ENCODE data around the gene HBD.
A peak's percentile ranks its signal among the peaks of the same experiment; 100 is the strongest.

The HBD gene

GRCh38 chr11:5232821-5233220 is 1.5 kb downstream of the HBD start:
- no peak for DNase-seq (ENCODE audit: low spot score)

GRCh38 chr11:5232176-5232575 is 2.1 kb downstream of the HBD start:
- DNase-seq (ENCODE audit: low spot score) = no peak

DNA sequence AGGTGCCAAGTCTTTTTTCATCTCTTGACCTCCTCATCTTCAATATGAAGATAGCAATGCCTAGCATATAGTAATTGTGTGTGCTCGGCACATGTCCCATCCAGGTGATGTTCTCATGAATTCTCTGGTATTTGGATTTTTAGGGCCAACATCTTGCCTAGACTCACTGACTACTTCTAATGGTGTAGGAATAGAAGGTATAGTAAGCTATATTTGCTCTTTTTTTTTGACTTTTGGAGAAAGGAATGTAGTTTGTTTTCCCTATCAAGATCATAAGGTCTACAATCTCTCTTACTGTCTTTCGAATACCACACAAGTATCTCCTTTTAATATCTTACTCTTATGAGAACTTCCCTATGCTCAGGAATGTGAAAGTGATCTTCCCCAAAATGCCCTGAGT is 3.2 kb downstream of the HBD start:
- DNase-seq (ENCODE audit: low spot score) = no peak

- no peak for DNase-seq (ENCODE audit: low spot score)
Observed at GRCh38 chr11:5230266-5230665, 4.0 kb downstream of the HBD start.

DNA sequence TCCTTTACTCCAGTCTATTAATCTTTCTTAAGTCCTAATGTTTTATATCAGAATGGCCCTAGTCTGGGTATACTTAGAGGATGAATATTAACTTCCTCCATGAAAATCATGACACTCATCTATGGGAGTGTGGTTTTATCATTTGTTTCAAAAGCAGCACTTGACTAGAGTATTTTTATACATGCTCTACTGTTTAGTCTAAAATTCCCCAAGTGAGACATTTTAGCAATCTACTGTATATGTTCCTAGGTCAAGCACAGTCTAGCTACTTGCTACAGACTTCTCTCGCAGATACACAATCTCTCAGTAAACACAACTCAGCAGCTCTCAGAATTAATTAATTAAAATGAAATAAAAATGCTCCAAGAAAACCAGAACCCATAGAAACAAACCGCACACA is 4.5 kb downstream of the HBD start:
- DNase-seq (ENCODE audit: low spot score) = no peak

- DNase-seq (ENCODE audit: low spot score) = no peak
Observed at GRCh38 chr11:5229356-5229755, 4.9 kb downstream of the HBD start.

GRCh38 chr11:5228124-5228523 is 6.2 kb downstream of the HBD start:
- no peak for DNase-seq (ENCODE audit: low spot score)

- no peak for DNase-seq (ENCODE audit: low spot score)
Observed at GRCh38 chr11:5227681-5228080, 6.6 kb downstream of the HBD start.

GRCh38 chr11:5226732-5227310 is 7.5 kb downstream of the HBD start, which contains the start of gene HBB:
HBB (minus strand) TSS chr11:5227071; CDS start chr11:5227021, 50 bp downstream.
- DNase-seq (ENCODE audit: low spot score) = no peak

DNA sequence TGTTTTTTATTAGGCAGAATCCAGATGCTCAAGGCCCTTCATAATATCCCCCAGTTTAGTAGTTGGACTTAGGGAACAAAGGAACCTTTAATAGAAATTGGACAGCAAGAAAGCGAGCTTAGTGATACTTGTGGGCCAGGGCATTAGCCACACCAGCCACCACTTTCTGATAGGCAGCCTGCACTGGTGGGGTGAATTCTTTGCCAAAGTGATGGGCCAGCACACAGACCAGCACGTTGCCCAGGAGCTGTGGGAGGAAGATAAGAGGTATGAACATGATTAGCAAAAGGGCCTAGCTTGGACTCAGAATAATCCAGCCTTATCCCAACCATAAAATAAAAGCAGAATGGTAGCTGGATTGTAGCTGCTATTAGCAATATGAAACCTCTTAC is 8.8 kb downstream of the HBD start:
- DNase-seq (ENCODE audit: low spot score) = no peak

DNA sequence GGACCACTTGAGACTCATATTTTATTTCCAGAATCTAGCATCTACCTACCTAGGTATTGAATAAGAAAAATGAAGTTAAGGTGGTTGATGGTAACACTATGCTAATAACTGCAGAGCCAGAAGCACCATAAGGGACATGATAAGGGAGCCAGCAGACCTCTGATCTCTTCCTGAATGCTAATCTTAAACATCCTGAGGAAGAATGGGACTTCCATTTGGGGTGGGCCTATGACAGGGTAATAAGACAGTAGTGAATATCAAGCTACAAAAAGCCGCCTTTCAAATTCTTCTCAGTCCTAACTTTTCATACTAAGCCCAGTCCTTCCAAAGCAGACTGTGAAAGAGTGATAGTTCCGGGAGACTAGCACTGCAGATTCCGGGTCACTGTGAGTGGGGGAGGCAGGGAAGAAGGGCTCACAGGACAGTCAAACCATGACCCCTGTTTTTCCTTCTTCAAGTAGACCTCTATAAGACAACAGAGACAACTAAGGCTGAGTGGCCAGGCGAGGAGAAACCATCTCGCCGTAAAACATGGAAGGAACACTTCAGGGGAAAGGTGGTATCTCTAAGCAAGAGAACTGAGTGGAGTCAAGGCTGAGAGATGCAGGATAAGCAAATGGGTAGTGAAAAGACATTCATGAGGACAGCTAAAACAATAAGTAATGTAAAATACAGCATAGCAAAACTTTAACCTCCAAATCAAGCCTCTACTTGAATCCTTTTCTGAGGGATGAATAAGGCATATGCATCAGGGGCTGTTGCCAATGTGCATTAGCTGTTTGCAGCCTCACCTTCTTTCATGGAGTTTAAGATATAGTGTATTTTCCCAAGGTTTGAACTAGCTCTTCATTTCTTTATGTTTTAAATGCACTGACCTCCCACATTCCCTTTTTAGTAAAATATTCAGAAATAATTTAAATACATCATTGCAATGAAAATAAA is 9.5 kb downstream of the HBD start:
- DNase-seq (ENCODE audit: low spot score) = no peak

GRCh38 chr11:5223686-5224085 is 10.6 kb downstream of the HBD start:
- no peak for DNase-seq (ENCODE audit: low spot score)

- no peak for DNase-seq (ENCODE audit: low spot score)
Observed at GRCh38 chr11:5223146-5223545, 11.1 kb downstream of the HBD start.

DNA sequence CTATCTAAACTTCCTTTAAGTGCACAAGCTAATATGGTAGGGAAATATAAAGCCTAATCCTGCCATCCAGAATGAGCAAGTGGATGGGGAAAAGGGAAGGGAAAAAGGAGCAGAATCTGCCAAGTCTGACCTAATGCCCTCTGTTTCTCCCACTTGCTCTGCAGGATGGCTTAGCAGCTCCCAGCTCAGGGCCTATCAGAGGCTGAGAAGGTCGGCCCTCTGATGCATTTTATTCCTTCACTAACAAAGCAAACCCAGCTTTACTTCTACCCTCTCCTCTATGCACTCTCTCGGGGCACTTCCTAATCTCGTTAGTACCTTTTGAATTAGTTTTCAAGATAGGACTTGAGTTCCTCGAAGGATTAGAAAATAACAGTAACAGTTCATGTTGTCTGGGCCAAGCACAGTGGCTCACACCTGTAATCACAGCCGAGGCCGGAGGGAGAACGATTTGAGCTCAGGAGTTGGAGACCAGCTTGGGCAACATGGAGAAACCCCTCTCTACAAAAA is 23.9 kb downstream of the HBD start:
- DNase-seq (ENCODE audit: low spot score) = no peak

GRCh38 chr11:5204787-5205186 is 29.5 kb downstream of the HBD start:
- peak; percentile 47 for DNase-seq (ENCODE audit: low spot score)

DNA sequence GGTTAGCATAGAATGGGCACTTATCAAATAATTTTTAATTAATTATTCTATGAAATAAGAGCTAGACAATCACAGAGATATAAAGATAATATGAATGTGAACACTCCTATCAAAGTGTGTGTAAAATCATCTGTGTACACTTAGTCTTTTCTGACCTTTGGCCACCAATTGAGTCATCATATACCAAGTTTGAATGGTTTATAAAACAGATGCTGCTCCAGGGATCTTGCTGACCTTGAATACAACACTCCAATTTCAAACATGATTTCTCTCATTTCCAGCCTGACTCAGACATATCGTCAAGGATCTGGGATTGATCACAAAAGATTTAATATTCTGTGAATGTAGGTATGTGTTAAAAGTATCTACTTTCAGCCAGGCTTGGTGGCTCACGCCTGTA is 30.9 kb downstream of the HBD start:
- DNase-seq (ENCODE audit: low spot score) = no peak

GRCh38 chr11:5200582-5200981 is 33.7 kb downstream of the HBD start, which contains the start of gene OR51V1:
OR51V1 (minus strand) TSS chr11:5200682; CDS start chr11:5200682, 0 bp downstream.
- no peak for DNase-seq (ENCODE audit: low spot score)

DNA sequence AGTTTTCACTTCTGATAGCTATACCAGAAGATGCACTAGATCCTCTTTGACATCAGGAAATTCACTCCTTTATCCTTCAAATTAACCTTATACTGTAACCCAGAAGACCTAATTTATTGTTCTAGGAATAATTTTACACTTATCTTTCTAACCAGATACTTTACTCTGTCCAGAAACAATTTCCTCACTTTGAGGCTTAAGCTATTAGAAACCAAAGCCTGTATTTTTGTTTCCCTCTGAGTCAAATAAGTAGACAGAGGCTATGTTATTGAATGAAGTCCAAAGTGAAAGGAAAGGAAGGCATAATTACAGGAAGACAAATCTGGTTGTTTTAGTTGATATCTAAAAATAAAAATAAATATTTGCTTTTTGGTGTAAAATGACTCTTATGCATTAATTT is 36.0 kb downstream of the HBD start:
- no peak for DNase-seq (ENCODE audit: low spot score)

DNA sequence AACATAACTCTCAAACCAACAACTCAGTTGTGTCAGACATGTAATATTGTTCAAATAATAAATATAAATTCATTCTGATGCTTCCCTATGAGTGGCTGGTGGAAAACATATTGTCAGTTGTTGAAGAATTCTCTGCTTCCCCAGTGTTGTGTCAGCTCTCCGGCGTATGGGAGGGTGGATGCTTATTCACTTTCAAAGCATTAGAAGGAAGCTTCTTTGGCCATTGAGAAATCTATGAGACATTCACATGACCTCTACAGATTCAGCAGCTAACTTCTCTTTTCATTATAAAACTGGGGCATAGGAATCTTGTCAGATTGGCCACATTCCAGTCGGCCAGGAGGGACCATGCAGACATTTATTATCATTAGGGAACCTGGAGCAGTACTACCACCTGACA is 36.7 kb downstream of the HBD start:
- DNase-seq (ENCODE audit: low spot score) = peak; percentile 28

GRCh38 chr11:5196731-5197130 is 37.6 kb downstream of the HBD start:
- DNase-seq (ENCODE audit: low spot score) = no peak

DNA sequence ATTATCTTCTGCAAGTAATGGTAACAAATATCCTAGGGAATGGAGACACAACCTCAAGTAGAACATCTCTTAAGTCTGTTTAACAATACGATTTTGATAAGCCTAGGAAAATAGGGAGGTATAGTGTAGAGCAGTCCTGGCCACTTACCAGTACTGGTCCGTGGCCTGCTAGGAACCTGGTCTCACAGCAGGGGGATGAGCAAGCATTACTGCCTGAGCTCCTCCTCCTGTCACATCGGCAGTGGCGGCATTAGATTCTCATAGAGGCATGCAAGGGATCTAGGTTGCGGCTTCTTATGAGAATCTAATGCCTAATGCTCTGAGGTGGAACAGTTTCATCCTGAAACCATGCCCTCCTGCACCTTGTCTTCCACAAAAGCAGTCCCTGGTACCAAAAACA is 38.2 kb downstream of the HBD start:
- DNase-seq (ENCODE audit: low spot score) = no peak

DNA sequence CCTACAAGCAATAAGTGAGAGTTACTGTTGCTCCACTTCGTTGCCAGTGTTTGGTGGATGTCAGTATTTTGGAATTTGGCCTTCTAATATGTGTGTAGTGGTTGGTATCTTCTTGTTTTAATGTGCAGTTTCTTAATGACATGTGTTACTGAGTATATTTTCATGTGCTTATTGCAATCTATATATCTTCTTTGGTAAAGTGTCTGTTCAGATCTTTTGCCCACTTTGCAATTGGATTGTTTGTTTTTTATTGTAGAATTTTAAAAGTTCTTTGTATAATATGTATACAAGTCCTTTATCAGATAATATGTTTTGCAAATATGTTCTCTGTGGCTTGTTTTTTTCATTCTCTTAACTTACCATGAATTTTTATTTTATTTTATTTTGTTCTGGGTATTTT is 41.5 kb downstream of the HBD start:
- DNase-seq (ENCODE audit: low spot score) = no peak

- DNase-seq (ENCODE audit: low spot score) = no peak
Observed at GRCh38 chr11:5188201-5188600, 46.1 kb downstream of the HBD start.
